ENCODE results near the gene MRGPRD. TPM values are rescaled to one million over a fixed set of nuclear protein-coding genes. Genes with fewer than 3 reads are reported as not detected.
"Not testable (repeated sequence)": the region's sequence is repeated elsewhere in the genome, so short reads cannot be mapped to it uniquely, and the experiment has no call there.

Gene MRGPRD
- total and polyA plus RNA-seq, 2 experiments from 2014 or later, result not detected

DNA sequence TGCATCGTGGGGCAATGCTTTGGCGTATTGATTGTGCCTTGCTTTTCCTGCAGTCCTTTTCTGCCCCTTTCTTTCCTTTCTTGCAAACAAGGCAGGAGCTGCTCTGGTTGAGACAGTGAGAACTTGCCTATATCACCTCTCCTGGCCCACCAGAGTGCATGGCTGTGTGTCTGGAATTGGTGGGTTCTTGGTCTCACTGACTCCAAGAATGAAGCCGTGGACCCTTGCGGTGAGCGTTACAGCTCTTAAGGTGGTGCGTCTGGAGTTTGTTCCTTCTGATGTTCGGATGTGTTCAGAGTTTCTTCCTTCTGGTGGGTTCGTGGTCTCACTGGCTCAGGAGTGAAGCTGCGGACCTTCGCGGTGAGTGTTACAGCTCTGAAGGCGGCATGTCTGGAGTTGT, 7.1 kb downstream of the MRGPRD start:
- DNase-seq (ENCODE audit: low spot score); H3F3A ChIP-seq (replicated peaks; ENCODE audit: low read depth); H3K27me3 ChIP-seq (ENCODE audit: insufficient read depth); H2AFZ ChIP-seq; ATAC-seq; H3K27ac Mint-ChIP-seq; H3K27ac ChIP-seq (ENCODE audit: low read depth); H3K9me3 Mint-ChIP-seq; H3K4me3 Mint-ChIP-seq; H4K20me1 ChIP-seq (replicated peaks; ENCODE audit: insufficient read depth); H3K4me1 Mint-ChIP-seq; H3K4me3 ChIP-seq; H3K4me1 ChIP-seq (ENCODE audit: insufficient read depth); H3K9me2 ChIP-seq (ENCODE audit: insufficient read depth); H3K27me3 Mint-ChIP-seq (ENCODE audit: insufficient read depth, low read depth, poor library complexity); H3K36me3 Mint-ChIP-seq (ENCODE audit: low read depth); H3K79me2 ChIP-seq (replicated peaks; ENCODE audit: insufficient read depth); H3K36me3 ChIP-seq (ENCODE audit: insufficient read depth); H3K4me2 ChIP-seq: not testable (repeated sequence)

DNA sequence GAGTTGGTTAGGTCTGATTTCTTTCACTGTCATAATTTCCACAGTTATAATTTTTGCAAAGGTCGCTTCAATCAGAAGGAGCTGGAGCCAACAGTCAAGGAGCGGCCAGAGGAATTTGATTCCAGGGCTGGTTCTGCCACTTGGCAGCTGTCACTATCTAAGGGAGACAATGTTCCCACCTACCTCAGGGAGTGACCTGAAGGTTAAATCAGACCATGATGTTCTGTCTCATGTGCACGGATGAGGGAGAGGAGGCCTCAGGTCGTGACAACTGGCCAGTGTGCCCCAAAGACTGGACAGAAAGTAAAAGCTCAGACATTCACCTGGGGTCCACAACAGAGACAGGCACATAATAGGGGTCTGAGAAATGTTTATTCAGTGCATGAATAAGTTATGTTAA, 7.6 kb downstream of the MRGPRD start:
- Histone ChIP-seq H3K27me3 (ENCODE audit: insufficient read depth) (no peaks in the 10 kb centered on the region), H4K20me1 (replicated peaks; ENCODE audit: insufficient read depth) (no peaks in the 10 kb centered on the region), H3K79me2 (replicated peaks; ENCODE audit: insufficient read depth) (no peaks in the 10 kb centered on the region), H3K4me3 (no peak overlapping the region), H3K9me2 (ENCODE audit: insufficient read depth) (0 out of 2 replicates have a peak, but pooled peaks cover 3% of the 10 kb centered on the region), H3F3A (replicated peaks; ENCODE audit: low read depth) (no peaks in the 10 kb centered on the region), H3K4me1 (ENCODE audit: insufficient read depth) (no peaks in the 10 kb centered on the region), H3K27ac (ENCODE audit: low read depth) (no peak overlapping the region), H3K4me2 (no peak overlapping the region), H3K36me3 (ENCODE audit: insufficient read depth) (no peaks in the 10 kb centered on the region), H2AFZ (no peak overlapping the region)
- Mint-ChIP-seq H3K36me3 (ENCODE audit: low read depth) (peaks cover 3% of the 10 kb centered on the region; the same call in 2 of the 3 replicates), H3K9me3 (peaks cover 6% of the 10 kb centered on the region), H3K4me3 (no peak overlapping the region), H3K4me1 (peaks cover 5% of the 10 kb centered on the region; the same call in 2 of the 3 replicates), H3K27ac (no peak overlapping the region), H3K27me3 (ENCODE audit: insufficient read depth, low read depth, poor library complexity) (peaks cover 2% of the 10 kb centered on the region)
- DNase-seq (ENCODE audit: low spot score) (no peak), ATAC-seq (no peak)
- TF ChIP-seq EZH2 (IDR thresholded peaks at IDR 0.05; ENCODE audit: low read depth, unreplicated experiment), result no peak
- TF ChIP-seq NANOG (IDR thresholded peaks at IDR 0.05; ENCODE audit: borderline replicate concordance), result no peak
- TF ChIP-seq, protein P1, sequence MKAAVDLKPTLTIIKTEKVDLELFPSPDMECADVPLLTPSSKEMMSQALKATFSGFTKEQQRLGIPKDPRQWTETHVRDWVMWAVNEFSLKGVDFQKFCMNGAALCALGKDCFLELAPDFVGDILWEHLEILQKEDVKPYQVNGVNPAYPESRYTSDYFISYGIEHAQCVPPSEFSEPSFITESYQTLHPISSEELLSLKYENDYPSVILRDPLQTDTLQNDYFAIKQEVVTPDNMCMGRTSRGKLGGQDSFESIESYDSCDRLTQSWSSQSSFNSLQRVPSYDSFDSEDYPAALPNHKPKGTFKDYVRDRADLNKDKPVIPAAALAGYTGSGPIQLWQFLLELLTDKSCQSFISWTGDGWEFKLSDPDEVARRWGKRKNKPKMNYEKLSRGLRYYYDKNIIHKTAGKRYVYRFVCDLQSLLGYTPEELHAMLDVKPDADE (IDR thresholded peaks at IDR 0.05), result no peak
- no peak for TF ChIP-seq ZNF114 (CRISPR knock-in tag; IDR thresholded peaks at IDR 0.05)
- no peak for TF ChIP-seq STAT1 (IDR thresholded peaks at IDR 0.05; ENCODE audit: unreplicated experiment)
- no peak for TF ChIP-seq POLR2AphosphoS5 (IDR thresholded peaks at IDR 0.05; ENCODE audit: low read depth)
- TF ChIP-seq, protein P2, sequence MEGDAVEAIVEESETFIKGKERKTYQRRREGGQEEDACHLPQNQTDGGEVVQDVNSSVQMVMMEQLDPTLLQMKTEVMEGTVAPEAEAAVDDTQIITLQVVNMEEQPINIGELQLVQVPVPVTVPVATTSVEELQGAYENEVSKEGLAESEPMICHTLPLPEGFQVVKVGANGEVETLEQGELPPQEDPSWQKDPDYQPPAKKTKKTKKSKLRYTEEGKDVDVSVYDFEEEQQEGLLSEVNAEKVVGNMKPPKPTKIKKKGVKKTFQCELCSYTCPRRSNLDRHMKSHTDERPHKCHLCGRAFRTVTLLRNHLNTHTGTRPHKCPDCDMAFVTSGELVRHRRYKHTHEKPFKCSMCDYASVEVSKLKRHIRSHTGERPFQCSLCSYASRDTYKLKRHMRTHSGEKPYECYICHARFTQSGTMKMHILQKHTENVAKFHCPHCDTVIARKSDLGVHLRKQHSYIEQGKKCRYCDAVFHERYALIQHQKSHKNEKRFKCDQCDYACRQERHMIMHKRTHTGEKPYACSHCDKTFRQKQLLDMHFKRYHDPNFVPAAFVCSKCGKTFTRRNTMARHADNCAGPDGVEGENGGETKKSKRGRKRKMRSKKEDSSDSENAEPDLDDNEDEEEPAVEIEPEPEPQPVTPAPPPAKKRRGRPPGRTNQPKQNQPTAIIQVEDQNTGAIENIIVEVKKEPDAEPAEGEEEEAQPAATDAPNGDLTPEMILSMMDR (conservative IDR thresholded peaks at IDR 0.05; ENCODE audit: low read depth in 2 of 2), result no peak
- TF ChIP-seq, protein P3, sequence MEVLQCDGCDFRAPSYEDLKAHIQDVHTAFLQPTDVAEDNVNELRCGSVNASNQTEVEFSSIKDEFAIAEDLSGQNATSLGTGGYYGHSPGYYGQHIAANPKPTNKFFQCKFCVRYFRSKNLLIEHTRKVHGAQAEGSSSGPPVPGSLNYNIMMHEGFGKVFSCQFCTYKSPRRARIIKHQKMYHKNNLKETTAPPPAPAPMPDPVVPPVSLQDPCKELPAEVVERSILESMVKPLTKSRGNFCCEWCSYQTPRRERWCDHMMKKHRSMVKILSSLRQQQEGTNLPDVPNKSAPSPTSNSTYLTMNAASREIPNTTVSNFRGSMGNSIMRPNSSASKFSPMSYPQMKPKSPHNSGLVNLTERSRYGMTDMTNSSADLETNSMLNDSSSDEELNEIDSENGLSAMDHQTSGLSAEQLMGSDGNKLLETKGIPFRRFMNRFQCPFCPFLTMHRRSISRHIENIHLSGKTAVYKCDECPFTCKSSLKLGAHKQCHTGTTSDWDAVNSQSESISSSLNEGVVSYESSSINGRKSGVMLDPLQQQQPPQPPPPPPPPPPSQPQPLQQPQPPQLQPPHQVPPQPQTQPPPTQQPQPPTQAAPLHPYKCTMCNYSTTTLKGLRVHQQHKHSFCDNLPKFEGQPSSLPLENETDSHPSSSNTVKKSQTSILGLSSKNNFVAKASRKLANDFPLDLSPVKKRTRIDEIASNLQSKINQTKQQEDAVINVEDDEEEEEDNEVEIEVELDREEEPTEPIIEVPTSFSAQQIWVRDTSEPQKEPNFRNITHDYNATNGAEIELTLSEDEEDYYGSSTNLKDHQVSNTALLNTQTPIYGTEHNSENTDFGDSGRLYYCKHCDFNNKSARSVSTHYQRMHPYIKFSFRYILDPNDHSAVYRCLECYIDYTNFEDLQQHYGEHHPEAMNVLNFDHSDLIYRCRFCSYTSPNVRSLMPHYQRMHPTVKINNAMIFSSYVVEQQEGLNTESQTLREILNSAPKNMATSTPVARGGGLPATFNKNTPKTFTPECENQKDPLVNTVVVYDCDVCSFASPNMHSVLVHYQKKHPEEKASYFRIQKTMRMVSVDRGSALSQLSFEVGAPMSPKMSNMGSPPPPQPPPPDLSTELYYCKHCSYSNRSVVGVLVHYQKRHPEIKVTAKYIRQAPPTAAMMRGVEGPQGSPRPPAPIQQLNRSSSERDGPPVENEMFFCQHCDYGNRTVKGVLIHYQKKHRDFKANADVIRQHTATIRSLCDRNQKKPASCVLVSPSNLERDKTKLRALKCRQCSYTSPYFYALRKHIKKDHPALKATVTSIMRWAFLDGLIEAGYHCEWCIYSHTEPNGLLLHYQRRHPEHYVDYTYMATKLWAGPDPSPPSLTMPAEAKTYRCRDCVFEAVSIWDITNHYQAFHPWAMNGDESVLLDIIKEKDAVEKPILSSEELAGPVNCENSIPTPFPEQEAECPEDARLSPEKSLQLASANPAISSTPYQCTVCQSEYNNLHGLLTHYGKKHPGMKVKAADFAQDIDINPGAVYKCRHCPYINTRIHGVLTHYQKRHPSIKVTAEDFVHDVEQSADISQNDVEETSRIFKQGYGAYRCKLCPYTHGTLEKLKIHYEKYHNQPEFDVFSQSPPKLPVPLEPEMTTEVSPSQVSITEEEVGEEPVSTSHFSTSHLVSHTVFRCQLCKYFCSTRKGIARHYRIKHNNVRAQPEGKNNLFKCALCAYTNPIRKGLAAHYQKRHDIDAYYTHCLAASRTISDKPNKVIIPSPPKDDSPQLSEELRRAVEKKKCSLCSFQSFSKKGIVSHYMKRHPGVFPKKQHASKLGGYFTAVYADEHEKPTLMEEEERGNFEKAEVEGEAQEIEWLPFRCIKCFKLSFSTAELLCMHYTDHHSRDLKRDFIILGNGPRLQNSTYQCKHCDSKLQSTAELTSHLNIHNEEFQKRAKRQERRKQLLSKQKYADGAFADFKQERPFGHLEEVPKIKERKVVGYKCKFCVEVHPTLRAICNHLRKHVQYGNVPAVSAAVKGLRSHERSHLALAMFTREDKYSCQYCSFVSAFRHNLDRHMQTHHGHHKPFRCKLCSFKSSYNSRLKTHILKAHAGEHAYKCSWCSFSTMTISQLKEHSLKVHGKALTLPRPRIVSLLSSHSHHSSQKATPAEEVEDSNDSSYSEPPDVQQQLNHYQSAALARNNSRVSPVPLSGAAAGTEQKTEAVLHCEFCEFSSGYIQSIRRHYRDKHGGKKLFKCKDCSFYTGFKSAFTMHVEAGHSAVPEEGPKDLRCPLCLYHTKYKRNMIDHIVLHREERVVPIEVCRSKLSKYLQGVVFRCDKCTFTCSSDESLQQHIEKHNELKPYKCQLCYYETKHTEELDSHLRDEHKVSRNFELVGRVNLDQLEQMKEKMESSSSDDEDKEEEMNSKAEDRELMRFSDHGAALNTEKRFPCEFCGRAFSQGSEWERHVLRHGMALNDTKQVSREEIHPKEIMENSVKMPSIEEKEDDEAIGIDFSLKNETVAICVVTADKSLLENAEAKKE (CRISPR knock-in tag; IDR thresholded peaks at IDR 0.05), result no peak
- TF ChIP-seq EZH2phosphoT487 (IDR thresholded peaks at IDR 0.05; ENCODE audit: unreplicated experiment), result no peak
- no peak for TF ChIP-seq ZNF331 (CRISPR knock-in tag; IDR thresholded peaks at IDR 0.05; ENCODE audit: low read depth)

Measured in GM23338 (cell line).